PFSK-1 (cell line): ENCODE data around the gene ANO8.

Experiments used
- FOXP2 ChIP-seq: optimal IDR thresholded peaks from 2 replicates; pipeline ENCODE3; 2011; ENCODE audit warnings: borderline replicate concordance, control low read depth, inconsistent platforms; ENCODE audit not compliant: insufficient read depth; ENCODE audit errors: extremely low read length, extremely low read depth
- REST ChIP-seq, 2 experiments: IDR thresholded peaks; 2 replicates each; pipeline versions ENCODE4 v1.6.1 to v1.8.0; 2011 to 2012; ENCODE audit warnings: low read depth in 2 of 2, low read length in 2 of 2, control low read depth in 1 of 2, inconsistent platforms in 1 of 2, mild to moderate bottlenecking in 1 of 2, moderate library complexity in 1 of 2; ENCODE audit not compliant: insufficient read depth in 1 of 2

- TF ChIP-seq FOXP2 (no peak), REST (IDR thresholded peaks at IDR 0.05; ENCODE audit: insufficient read depth in 1 of 2, low read depth in 2 of 2, low read length in 2 of 2) (no peak)
These were observed 43.6 kb upstream of the ANO8 start for GRCh38 chr19:17378271-17378670.
